C4-2B (cell line): ENCODE results near the gene ZBTB21.

Experiments
- H3K27ac ChIP-seq: fragments of 450-650 bp; 2 replicates; pipeline ENCODE4 v1.5.1; 2017
- ZFX ChIP-seq: fragments of 450-650 bp; IDR thresholded peaks from 2 replicates; pipeline ENCODE4 v1.6.1; 2017
- TF ChIP-seq, protein P1 (sequence below): fragments of 450-650 bp; conservative IDR thresholded peaks from 2 replicates; pipeline ENCODE4 v1.5.1; 2017; ENCODE audit warnings: mild to moderate bottlenecking

The ZBTB21 gene

DNA sequence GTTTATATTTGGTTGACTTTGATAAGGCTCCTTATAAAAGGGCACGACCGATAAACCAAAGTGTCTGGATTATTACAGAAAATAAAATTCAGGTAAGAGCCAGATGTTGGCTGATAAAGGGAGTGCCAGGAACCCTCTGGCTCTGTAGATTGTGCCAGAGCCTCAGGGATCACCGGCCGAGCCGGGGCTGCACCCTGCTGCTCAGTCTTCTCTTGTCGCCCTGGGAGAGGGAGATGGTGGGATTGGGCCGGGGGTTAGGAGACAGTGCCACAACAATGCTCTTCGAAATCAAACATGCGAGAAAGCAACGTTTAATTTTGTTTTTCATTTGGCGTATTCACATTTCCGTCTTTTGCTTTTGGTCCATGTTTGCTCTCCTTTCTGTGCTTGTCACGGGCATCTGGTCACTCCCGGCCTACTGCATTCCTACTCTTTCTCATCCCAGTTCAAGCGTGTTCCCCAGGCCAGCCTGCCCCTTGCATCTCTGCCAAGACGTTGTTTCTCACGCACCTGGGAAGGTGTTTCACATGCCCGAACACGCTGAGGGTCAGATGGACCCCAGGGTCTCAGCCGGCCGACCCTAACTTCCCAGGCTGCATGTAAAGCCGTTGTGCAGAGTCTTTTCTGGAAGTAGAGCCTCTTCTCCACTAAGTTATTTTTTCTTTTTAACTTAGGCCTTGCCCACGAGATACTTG lies 37.5 kb downstream of the ZBTB21 start:
- H3K27ac ChIP-seq = no peak overlapping the region
- TF ChIP-seq, protein P1, sequence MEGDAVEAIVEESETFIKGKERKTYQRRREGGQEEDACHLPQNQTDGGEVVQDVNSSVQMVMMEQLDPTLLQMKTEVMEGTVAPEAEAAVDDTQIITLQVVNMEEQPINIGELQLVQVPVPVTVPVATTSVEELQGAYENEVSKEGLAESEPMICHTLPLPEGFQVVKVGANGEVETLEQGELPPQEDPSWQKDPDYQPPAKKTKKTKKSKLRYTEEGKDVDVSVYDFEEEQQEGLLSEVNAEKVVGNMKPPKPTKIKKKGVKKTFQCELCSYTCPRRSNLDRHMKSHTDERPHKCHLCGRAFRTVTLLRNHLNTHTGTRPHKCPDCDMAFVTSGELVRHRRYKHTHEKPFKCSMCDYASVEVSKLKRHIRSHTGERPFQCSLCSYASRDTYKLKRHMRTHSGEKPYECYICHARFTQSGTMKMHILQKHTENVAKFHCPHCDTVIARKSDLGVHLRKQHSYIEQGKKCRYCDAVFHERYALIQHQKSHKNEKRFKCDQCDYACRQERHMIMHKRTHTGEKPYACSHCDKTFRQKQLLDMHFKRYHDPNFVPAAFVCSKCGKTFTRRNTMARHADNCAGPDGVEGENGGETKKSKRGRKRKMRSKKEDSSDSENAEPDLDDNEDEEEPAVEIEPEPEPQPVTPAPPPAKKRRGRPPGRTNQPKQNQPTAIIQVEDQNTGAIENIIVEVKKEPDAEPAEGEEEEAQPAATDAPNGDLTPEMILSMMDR = no peak
- no peak for TF ChIP-seq ZFX

DNA sequence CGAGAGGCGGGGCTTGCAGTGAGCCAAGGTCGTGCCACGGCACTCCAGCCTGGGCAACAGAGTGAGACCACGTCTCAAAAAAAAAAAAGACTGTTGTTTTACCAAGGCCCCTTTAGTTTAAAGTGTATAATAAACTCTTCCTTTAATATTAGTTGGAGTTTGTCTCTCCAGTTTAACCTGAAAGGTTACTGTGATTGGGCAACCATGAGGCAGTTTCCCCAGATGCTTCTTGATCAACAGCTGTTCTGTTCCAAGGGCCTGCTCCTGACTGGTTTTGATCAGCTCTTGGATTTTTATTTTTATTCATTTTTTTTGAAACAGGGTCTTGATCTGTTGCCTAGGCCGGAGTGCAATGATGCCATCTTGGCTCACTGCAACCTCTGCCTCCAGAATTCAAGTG lies 38.3 kb downstream of the ZBTB21 start:
- H3K27ac ChIP-seq = no peak overlapping the region
- TF ChIP-seq ZFX = no peak
- TF ChIP-seq, protein P1 = no peak

DNA sequence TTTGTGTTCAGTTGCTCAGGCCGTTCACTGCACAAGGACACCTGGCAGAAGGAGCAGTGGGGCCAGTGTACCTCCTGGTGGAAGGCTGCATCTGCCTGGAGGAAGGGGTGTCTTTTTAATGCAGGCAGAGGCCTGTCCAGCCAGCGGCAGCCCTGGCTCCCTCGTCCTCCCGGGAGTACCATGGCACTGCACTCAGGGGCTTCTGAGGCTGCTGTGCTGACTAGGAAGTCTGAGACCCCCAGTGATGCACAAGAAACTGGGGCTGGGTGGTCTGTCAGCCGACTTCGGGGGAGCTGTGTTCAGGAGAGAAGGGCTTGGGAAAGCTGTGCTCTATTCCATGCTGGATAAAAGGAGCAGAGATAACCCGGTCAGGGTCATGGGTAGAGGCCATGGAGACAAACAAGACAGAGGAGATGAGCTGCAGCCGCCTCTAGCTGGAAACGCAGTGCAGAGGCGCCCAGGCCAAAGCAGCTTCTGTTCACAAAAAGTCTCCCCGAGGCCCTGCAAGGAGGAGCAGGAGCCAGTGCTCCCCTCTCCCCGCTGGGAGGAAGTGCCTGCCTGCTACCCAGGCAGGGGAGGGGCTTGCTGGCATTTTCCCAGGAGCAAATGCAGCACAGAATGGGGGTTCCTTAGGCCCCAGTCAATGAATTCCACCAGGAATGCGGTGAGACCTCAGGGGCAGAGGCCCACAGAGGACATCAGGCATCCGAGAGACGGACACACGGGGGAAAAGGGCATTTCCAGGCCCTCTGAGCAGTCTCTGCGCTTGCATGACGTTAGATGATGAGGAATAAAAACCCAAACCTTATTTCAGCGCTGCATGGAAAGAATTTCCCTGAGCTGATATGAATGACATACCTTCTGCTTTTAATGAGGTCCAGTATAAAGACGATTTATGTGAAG lies 39.2 kb downstream of the ZBTB21 start:
- TF ChIP-seq ZFX = no peak
- TF ChIP-seq, protein P1 = no peak
- H3K27ac ChIP-seq = no peak overlapping the region

- no peak overlapping the region for H3K27ac ChIP-seq
- TF ChIP-seq, protein P1 = no peak
- TF ChIP-seq ZFX = no peak
These were observed 40.1 kb downstream of the ZBTB21 start for GRCh38 chr21:41970106-41970391.

DNA sequence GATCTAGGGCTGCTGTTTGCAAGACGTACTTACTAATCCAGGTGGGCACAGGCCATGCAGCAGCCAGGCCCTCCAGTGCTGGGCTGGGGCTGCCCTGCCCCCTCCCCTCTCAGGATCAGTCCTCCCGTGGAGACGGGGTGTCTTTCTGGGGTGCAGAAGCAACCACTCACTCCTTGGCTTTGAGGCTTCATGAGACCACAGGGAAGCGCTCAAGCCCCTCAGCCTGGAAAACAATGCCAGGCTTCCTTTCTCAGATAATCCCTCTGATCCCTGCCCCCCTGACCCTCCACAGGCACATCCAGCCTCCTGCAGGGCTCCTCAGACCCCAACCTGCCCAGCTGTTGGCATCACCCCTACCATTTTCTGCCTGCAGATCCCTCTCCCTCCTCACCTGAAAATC lies 42.5 kb downstream of the ZBTB21 start:
- no peak for TF ChIP-seq ZFX
- TF ChIP-seq, protein P1 = no peak
- H3K27ac ChIP-seq = no peak overlapping the region

GRCh38 chr21:41966872-41967621 lies 43.1 kb downstream of the ZBTB21 start:
- TF ChIP-seq ZFX = no peak
- TF ChIP-seq, protein P1 = no peak
- no peak overlapping the region for H3K27ac ChIP-seq
